Hematopoietic multipotent progenitor cell (in vitro differentiated cells): ENCODE results near the gene PROK2. TPM values are rescaled to one million over a fixed set of nuclear protein-coding genes. Genes with fewer than 3 reads are reported as not detected.

Experiments
- DNase-seq, 3 donors: peaks; one replicate each; pipeline ENCODE4 v3.0.0-alpha.2; 2011 to 2015; ENCODE audit warnings: low read depth in 2 of 3, low spot score in 2 of 3
- total RNA-seq: library from RNA; depleted of rRNA; stranded (reverse); fragments of >200 nt; gene quantifications from one replicate; pipeline ENCODE4 v1.2.3, GENCODE V29; 2012

The PROK2 gene
- total RNA-seq, 1 donor = 7.5 TPM

- DNase-seq = no peak
These were observed 3.0 kb upstream of the PROK2 start for GRCh38 chr3:71787851-71788405.

- no peak for DNase-seq
These were observed 1.6 kb upstream of the PROK2 start for GRCh38 chr3:71786551-71786950.

GRCh38 chr3:71786217-71786549 is 1.2 kb upstream of the PROK2 start:
- DNase-seq = no peak

- DNase-seq = peak in 1 of 3 donors; percentile 10
These were observed 726 bp upstream of the PROK2 start for GRCh38 chr3:71785532-71786216.

GRCh38 chr3:71784201-71784913 is 591 bp downstream of the PROK2 start:
- DNase-seq = peak in 1 of 3 donors; percentile 18

- no peak for DNase-seq
These were observed 1.8 kb downstream of the PROK2 start for GRCh38 chr3:71783152-71783551.

- no peak for DNase-seq
These were observed 4.5 kb downstream of the PROK2 start for GRCh38 chr3:71780430-71780829.

- peak in 2 of 3 donors; percentile 65 to 86 for DNase-seq
These were observed 5.1 kb downstream of the PROK2 start for GRCh38 chr3:71779674-71780377.

GRCh38 chr3:71778353-71778752 is 6.6 kb downstream of the PROK2 start:
- DNase-seq = no peak

- DNase-seq = no peak
These were observed 8.4 kb downstream of the PROK2 start for GRCh38 chr3:71776538-71776937.

GRCh38 chr3:71771884-71772283 is 13.1 kb downstream of the PROK2 start:
- DNase-seq = no peak

GRCh38 chr3:71771126-71771525 is 13.8 kb downstream of the PROK2 start:
- DNase-seq = no peak

- no peak for DNase-seq
These were observed 21.5 kb downstream of the PROK2 start for GRCh38 chr3:71763426-71763825.

GRCh38 chr3:71760140-71760539 is 24.8 kb downstream of the PROK2 start:
- DNase-seq = no peak

GRCh38 chr3:71759401-71759800 is 25.5 kb downstream of the PROK2 start:
- no peak for DNase-seq

- DNase-seq = no peak
These were observed 26.9 kb downstream of the PROK2 start for GRCh38 chr3:71758091-71758490.

- DNase-seq = no peak
These were observed 30.2 kb downstream of the PROK2 start for GRCh38 chr3:71754610-71755253.

- peak; percentile 13 to 57 (median 53) for DNase-seq
These were observed 31.0 kb downstream of the PROK2 start, which contains the start of gene GPR27 for GRCh38 chr3:71753701-71754609. GPR27 (plus strand) TSS chr3:71753855; CDS start chr3:71754050, 195 bp downstream.

- no peak for DNase-seq
These were observed 31.9 kb downstream of the PROK2 start for GRCh38 chr3:71752831-71753700.
